HEK293 (cell line): ENCODE results near the gene CCDC34.

Experiments used
- CTCF ChIA-PET: fragments of 350-600 bp; formaldehyde crosslinking; extraction: SDS; loops from one replicate; lab custom pipeline; 2021; ENCODE audit warnings: antibody characterized with exemption; lab: Yijun Ruan, JAX
- POLR2A ChIA-PET: fragments of 300-600 bp; formaldehyde crosslinking; extraction: SDS; loops from one replicate; lab custom pipeline; 2020; ENCODE audit warnings: antibody characterized with exemption, inconsistent platforms; lab: Yijun Ruan, JAX
- H3K27ac ChIP-seq: fragments of 200-500 bp; sonication (Bioruptor generic); 2 replicates; pipeline ENCODE4 v1.5.1; 2014; ENCODE audit warnings: low read depth, low read length, control low read depth, inconsistent platforms; ENCODE audit errors: extremely low read depth
- H3K36me3 ChIP-seq, 2 experiments: fragments of 200-500 bp in 1 of 2; sonication (Bioruptor generic) in 1 of 2; 1 replicate in 1 of 2; 2 replicates in 1 of 2; pipeline ENCODE4 v1.5.1; 2014 to 2017; ENCODE audit warnings: inconsistent platforms in 2 of 2, low read length in 2 of 2; ENCODE audit not compliant: control insufficient read depth in 2 of 2, insufficient read depth in 1 of 2
- H3K4me1 ChIP-seq: fragments of 200-500 bp; sonication (Bioruptor generic); 2 replicates; pipeline ENCODE4 v1.5.1; 2014; ENCODE audit warnings: mild to moderate bottlenecking, low read length, inconsistent platforms; ENCODE audit not compliant: control insufficient read depth, insufficient read depth
- H3K4me3 ChIP-seq: 2 replicates; pipeline ENCODE4 v1.5.1; 2011; ENCODE audit warnings: low read depth, mild to moderate bottlenecking, control low read depth, low read length, moderate library complexity
- H3K9me3 ChIP-seq: fragments of 200-500 bp; sonication (Bioruptor generic); 2 replicates; pipeline ENCODE4 v1.5.1; 2014; ENCODE audit warnings: low read depth, low read length, inconsistent platforms; ENCODE audit not compliant: control insufficient read depth, insufficient read depth
- BCL11B ChIP-seq: fragments of 450-650 bp; formaldehyde crosslinking; IDR thresholded peaks from 2 replicates; pipeline ENCODE4 v1.5.1; 2016; ENCODE audit warnings: low read depth, missing biosample characterization, missing genetic modification characterization
- PRDM1 ChIP-seq: fragments of 450-650 bp; formaldehyde crosslinking; IDR thresholded peaks from 2 replicates; pipeline ENCODE4; 2016; ENCODE audit warnings: missing biosample characterization, missing genetic modification characterization
- SCRT1 ChIP-seq: fragments of 450-650 bp; formaldehyde crosslinking; IDR thresholded peaks from 2 replicates; pipeline ENCODE4 v1.5.1; 2016; ENCODE audit warnings: missing biosample characterization, missing genetic modification characterization, borderline replicate concordance
- ZBTB17 ChIP-seq: fragments of 450-650 bp; formaldehyde crosslinking; IDR thresholded peaks from 2 replicates; pipeline ENCODE4 v1.5.1; 2016; ENCODE audit warnings: missing biosample characterization, missing genetic modification characterization
- ZBTB8A ChIP-seq: fragments of 450-650 bp; formaldehyde crosslinking; IDR thresholded peaks from 2 replicates; pipeline ENCODE4 v1.5.1; 2016; ENCODE audit warnings: missing biosample characterization, missing genetic modification characterization
- ZFP3 ChIP-seq: fragments of 450-650 bp; formaldehyde crosslinking; IDR thresholded peaks from 2 replicates; pipeline ENCODE4 v1.5.1; 2016; ENCODE audit warnings: low read depth, missing biosample characterization, missing genetic modification characterization
- ZNF174 ChIP-seq: fragments of 450-650 bp; formaldehyde crosslinking; IDR thresholded peaks from 2 replicates; pipeline ENCODE4 v1.5.0; 2017; ENCODE audit warnings: missing biosample characterization, mild to moderate bottlenecking, missing genetic modification characterization
- ZNF19 ChIP-seq: fragments of 450-650 bp; formaldehyde crosslinking; IDR thresholded peaks from 2 replicates; pipeline ENCODE4; 2016; ENCODE audit warnings: missing biosample characterization, missing genetic modification characterization, low read depth
- ZNF366 ChIP-seq: fragments of 450-650 bp; formaldehyde crosslinking; conservative IDR thresholded peaks from 2 replicates; pipeline ENCODE4 v1.5.1; 2016; ENCODE audit warnings: missing biosample characterization, missing genetic modification characterization
- ZNF514 ChIP-seq: fragments of 450-650 bp; formaldehyde crosslinking; IDR thresholded peaks from 2 replicates; pipeline ENCODE4 v1.5.1; 2016; ENCODE audit warnings: missing biosample characterization, missing genetic modification characterization
- ZNF521 ChIP-seq: fragments of 450-650 bp; formaldehyde crosslinking; IDR thresholded peaks from 2 replicates; pipeline ENCODE4 v1.5.1; 2017; ENCODE audit warnings: missing biosample characterization, mild to moderate bottlenecking, missing genetic modification characterization
- ZNF621 ChIP-seq: fragments of 450-650 bp; formaldehyde crosslinking; IDR thresholded peaks from 2 replicates; pipeline ENCODE4 v1.5.1; 2017; ENCODE audit warnings: missing biosample characterization, missing genetic modification characterization
- ZNF654 ChIP-seq: fragments of 450-650 bp; formaldehyde crosslinking; IDR thresholded peaks from 2 replicates; pipeline ENCODE4 v1.5.1; 2016; ENCODE audit warnings: low read depth, missing biosample characterization, missing genetic modification characterization
- ZNF837 ChIP-seq: fragments of 450-650 bp; formaldehyde crosslinking; IDR thresholded peaks from 2 replicates; pipeline ENCODE4 v1.5.1; 2016; ENCODE audit warnings: missing biosample characterization, missing genetic modification characterization
- ZNF843 ChIP-seq: fragments of 450-650 bp; formaldehyde crosslinking; IDR thresholded peaks from 2 replicates; pipeline ENCODE4 v1.5.1; 2016; ENCODE audit warnings: missing biosample characterization, missing genetic modification characterization
- TF ChIP-seq, protein P1 (sequence below): fragments of 450-650 bp; formaldehyde crosslinking; IDR thresholded peaks from 2 replicates; pipeline ENCODE4 v1.5.1; 2017; ENCODE audit warnings: missing biosample characterization, missing genetic modification characterization
- TF ChIP-seq, protein P2 (sequence below): fragments of 450-650 bp; formaldehyde crosslinking; IDR thresholded peaks from 2 replicates; pipeline ENCODE4 v1.5.1; 2017; ENCODE audit warnings: missing biosample characterization, missing genetic modification characterization
- TF ChIP-seq, protein P3 (sequence below): fragments of 450-650 bp; formaldehyde crosslinking; IDR thresholded peaks from 2 replicates; pipeline ENCODE4 v1.5.1; 2016; ENCODE audit warnings: missing biosample characterization, missing genetic modification characterization, low read depth

Gene CCDC34

DNA sequence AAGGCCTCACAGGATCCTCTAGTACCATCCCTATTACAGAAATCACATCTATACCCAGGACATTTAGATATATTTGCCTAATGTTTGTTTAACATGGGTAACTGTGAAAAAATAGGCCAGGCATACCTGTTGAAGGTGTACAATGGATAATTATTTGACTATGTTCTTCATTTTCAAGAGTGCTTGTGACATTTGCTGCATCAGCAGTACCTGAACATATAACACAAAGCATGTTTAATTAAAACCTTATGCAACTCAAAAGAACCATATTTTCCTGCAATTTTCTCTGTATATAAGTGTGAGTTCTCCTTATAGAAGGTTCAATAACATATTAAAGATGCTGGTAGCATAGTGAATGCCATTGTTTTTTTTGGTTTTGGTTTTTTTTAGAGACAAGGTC is 8.5 kb upstream of the CCDC34 start:
- peaks cover 7% of the 10 kb centered on the region; the same call in 1 of the 2 replicates for H3K4me1 ChIP-seq
- POLR2A ChIA-PET: no interaction called here
- CTCF ChIA-PET: interaction anchor here (0.6 to 1.4 kb wide), 3 partner anchors 12 to 138 kb away, joined by 3 to 4 read pairs (median 4); no protein-coding TSS in a partner anchor
- H3K27ac ChIP-seq: no peak overlapping the region
- H3K9me3 ChIP-seq: no peaks in the 10 kb centered on the region
- peaks cover 4 to 45% of the 10 kb centered on the region in 2 experiments; a peak in 2 of 3 replicates for H3K36me3 ChIP-seq
- no peak overlapping the region for H3K4me3 ChIP-seq
- TF ChIP-seq ZNF654 (tag by site-specific recombination): no peak
- no peak for TF ChIP-seq PRDM1
- no peak for TF ChIP-seq ZBTB17 (tag by site-specific recombination)
- TF ChIP-seq ZNF521 (tag by site-specific recombination): no peak
- TF ChIP-seq ZNF843 (tag by site-specific recombination): no peak
- TF ChIP-seq ZFP3: no peak
- no peak for TF ChIP-seq ZNF366
- TF ChIP-seq, protein P1, sequence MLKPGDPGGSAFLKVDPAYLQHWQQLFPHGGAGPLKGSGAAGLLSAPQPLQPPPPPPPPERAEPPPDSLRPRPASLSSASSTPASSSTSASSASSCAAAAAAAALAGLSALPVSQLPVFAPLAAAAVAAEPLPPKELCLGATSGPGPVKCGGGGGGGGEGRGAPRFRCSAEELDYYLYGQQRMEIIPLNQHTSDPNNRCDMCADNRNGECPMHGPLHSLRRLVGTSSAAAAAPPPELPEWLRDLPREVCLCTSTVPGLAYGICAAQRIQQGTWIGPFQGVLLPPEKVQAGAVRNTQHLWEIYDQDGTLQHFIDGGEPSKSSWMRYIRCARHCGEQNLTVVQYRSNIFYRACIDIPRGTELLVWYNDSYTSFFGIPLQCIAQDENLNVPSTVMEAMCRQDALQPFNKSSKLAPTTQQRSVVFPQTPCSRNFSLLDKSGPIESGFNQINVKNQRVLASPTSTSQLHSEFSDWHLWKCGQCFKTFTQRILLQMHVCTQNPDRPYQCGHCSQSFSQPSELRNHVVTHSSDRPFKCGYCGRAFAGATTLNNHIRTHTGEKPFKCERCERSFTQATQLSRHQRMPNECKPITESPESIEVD (tag by site-specific recombination): no peak
- no peak for TF ChIP-seq ZNF837 (tag by site-specific recombination)
- TF ChIP-seq ZBTB8A (tag by site-specific recombination): no peak

DNA sequence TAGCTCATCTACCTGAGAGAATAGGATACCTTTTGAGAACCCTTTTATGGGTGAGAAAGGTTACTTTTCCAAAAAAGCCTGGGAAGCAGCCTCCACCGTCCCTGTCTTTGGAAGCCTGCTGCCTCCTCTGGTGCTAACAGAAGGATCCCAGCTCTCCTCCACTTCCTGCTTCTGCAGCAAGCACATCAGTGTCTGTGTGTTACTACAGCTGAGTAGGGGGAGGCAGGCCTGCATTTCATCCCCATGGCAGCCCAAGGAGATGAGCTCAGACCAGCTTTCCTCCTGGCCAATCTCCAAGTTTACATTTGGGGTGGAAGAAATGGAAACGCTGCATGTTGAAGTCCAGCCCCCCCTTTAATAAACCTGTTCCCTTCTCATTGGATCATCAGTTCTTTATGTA is 7.4 kb upstream of the CCDC34 start:
- TF ChIP-seq, protein P2, sequence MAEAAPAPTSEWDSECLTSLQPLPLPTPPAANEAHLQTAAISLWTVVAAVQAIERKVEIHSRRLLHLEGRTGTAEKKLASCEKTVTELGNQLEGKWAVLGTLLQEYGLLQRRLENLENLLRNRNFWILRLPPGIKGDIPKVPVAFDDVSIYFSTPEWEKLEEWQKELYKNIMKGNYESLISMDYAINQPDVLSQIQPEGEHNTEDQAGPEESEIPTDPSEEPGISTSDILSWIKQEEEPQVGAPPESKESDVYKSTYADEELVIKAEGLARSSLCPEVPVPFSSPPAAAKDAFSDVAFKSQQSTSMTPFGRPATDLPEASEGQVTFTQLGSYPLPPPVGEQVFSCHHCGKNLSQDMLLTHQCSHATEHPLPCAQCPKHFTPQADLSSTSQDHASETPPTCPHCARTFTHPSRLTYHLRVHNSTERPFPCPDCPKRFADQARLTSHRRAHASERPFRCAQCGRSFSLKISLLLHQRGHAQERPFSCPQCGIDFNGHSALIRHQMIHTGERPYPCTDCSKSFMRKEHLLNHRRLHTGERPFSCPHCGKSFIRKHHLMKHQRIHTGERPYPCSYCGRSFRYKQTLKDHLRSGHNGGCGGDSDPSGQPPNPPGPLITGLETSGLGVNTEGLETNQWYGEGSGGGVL (tag by site-specific recombination): peak; percentile 58; the same call in 1 of the 2 replicates
- TF ChIP-seq ZNF174 (tag by site-specific recombination): no peak
- Histone ChIP-seq H3K9me3 (no peaks in the 10 kb centered on the region), H3K27ac (no peak overlapping the region), H3K4me3 (no peak overlapping the region), H3K4me1 (peaks cover 7% of the 10 kb centered on the region; the same call in 1 of the 2 replicates), H3K36me3 (peaks cover 4 to 44% of the 10 kb centered on the region in 2 experiments; a peak in 2 of 3 replicates)
- CTCF ChIA-PET: interaction anchor here (0.5 to 2.3 kb wide), 5 partner anchors 74 to 223 kb away, joined by 4 to 10 read pairs (median 4); no protein-coding TSS in a partner anchor
- POLR2A ChIA-PET: no interaction called here

DNA sequence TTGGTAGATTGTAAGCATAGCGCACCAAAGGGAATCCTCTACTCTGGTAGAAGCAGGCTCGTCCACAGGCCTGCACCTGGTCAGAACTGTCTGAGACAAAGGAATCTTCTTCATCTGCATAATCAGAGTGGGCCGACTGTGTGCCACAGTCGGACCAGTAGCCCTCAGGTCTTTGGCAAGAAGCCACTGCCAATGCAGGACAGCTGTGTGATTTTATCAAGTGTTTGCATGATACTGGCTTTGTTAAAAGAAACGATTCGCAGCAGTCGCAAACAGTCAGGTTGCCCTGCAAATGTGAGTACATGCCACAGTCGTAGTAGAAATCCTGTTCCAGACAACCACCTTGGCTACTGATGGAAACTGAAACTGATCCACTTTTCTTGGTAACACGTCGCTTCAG is 4.9 kb upstream of the CCDC34 start:
- Histone ChIP-seq H3K4me3 (no peak overlapping the region), H3K27ac (no peak overlapping the region), H3K36me3 (peaks cover 4 to 38% of the 10 kb centered on the region in 2 experiments; a peak in 2 of 3 replicates), H3K9me3 (no peaks in the 10 kb centered on the region)
- TF ChIP-seq ZNF514 (no peak), ZNF621 (tag by site-specific recombination) (no peak), ZNF19 (no peak), SCRT1 (no peak), BCL11B (no peak), PRDM1 (no peak)
- TF ChIP-seq, protein P3, sequence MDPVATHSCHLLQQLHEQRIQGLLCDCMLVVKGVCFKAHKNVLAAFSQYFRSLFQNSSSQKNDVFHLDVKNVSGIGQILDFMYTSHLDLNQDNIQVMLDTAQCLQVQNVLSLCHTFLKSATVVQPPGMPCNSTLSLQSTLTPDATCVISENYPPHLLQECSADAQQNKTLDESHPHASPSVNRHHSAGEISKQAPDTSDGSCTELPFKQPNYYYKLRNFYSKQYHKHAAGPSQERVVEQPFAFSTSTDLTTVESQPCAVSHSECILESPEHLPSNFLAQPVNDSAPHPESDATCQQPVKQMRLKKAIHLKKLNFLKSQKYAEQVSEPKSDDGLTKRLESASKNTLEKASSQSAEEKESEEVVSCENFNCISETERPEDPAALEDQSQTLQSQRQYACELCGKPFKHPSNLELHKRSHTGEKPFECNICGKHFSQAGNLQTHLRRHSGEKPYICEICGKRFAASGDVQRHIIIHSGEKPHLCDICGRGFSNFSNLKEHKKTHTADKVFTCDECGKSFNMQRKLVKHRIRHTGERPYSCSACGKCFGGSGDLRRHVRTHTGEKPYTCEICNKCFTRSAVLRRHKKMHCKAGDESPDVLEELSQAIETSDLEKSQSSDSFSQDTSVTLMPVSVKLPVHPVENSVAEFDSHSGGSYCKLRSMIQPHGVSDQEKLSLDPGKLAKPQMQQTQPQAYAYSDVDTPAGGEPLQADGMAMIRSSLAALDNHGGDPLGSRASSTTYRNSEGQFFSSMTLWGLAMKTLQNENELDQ: no peak
- TF ChIP-seq, all 188 proteins: peak for 0
- H3K4me1 ChIP-seq: no peaks in the 10 kb centered on the region
- POLR2A ChIA-PET: no interaction called here
- CTCF ChIA-PET: no interaction called here
